K562 (cell line): ENCODE data around the gene GMEB2.

Experiments
- CHD2 ChIP-seq: IDR thresholded peaks from 2 replicates; pipeline ENCODE4 v1.6.1; 2011; ENCODE audit warnings: low read depth, low read length
- CREM ChIP-seq: IDR thresholded peaks from 2 replicates; pipeline ENCODE4 v1.6.1; 2014; ENCODE audit warnings: antibody characterized with exemption, low read depth
- KLF13 ChIP-seq: fragments of 450-650 bp; IDR thresholded peaks from 2 replicates; pipeline ENCODE4 v1.6.1; 2016; ENCODE audit warnings: missing genetic modification characterization, low read depth, mild to moderate bottlenecking, missing compliant biosample characterization, moderate library complexity, borderline replicate concordance
- MEF2A ChIP-seq: IDR thresholded peaks from 2 replicates; pipeline ENCODE4 v1.6.1; 2011; ENCODE audit warnings: low read depth, mild to moderate bottlenecking, low read length, moderate library complexity; ENCODE audit not compliant: control insufficient read depth
- TCF3 ChIP-seq: sonication (generic); formaldehyde crosslinking; IDR thresholded peaks from 2 replicates; pipeline ENCODE4 v1.4.0; 2020; ENCODE audit warnings: mild to moderate bottlenecking, missing genetic modification reagents
- ZFX ChIP-seq: sonication (generic); formaldehyde crosslinking; IDR thresholded peaks from 2 replicates; pipeline ENCODE4 v1.8.0; 2022; ENCODE audit warnings: mild to moderate bottlenecking, missing genetic modification reagents, moderate library complexity
- ZNF699 ChIP-seq: fragments of 250-450 bp; sonication (Bioruptor Pico); IDR thresholded peaks from 2 replicates; pipeline ENCODE4 v1.8.0; 2021; ENCODE audit warnings: mild to moderate bottlenecking, moderate library complexity; ENCODE audit not compliant: insufficient replicate concordance
- TF ChIP-seq, protein P1 (sequence below), 3 experiments: IDR thresholded peaks in 2 of 3; conservative IDR thresholded peaks in 1 of 3; 2 replicates each; pipeline ENCODE4 v1.5.1; 2011 to 2012; ENCODE audit warnings: low read length in 3 of 3, mild to moderate bottlenecking in 3 of 3, control low read depth in 2 of 3, improper control_type of control experiment in 1 of 3, inconsistent platforms in 1 of 3, low read depth in 1 of 3, mixed read lengths in 1 of 3, moderate library complexity in 1 of 3; ENCODE audit not compliant: insufficient read depth in 2 of 3
- TF ChIP-seq, protein P2 (sequence below): IDR thresholded peaks from 3 replicates; pipeline ENCODE4 v1.6.1; 2011; ENCODE audit warnings: borderline replicate concordance, mild to moderate bottlenecking; ENCODE audit not compliant: insufficient read length, insufficient read depth

DNA sequence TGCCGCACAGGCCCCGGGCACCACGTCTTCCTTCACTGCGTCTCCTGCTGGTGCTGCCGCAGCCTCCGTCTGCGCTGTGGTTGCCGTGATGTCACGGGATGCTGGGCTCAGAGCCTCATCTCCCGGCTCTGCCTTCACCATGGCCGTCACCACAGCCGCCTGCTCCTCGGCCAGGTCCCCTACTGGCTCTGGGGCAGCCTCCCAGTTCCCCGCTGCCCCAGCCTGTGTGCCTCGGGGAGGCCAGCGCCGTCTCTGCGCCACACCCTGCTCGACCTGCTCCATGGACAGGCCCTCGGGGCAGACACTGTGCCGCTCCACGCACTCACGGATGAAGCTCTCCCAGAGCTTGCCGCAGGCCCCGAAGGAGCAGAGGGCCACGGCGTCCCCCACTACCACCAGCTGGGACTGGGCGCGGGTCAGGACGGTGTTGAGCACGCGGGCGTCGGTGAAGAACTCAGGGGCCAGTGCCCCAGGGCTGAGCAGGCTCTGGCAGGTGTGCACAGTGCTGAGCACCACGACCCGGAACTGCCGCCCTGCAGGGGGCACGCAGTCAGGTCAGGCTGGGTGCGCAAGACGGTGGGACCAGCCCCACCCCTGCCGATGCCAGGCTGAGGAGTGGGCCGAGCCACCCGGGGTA, 61.1 kb downstream of the GMEB2 start:
- no peak for TF ChIP-seq MEF2A
- no peak for TF ChIP-seq CREM
- no peak for TF ChIP-seq KLF13 (tag)
- TF ChIP-seq, protein P1, sequence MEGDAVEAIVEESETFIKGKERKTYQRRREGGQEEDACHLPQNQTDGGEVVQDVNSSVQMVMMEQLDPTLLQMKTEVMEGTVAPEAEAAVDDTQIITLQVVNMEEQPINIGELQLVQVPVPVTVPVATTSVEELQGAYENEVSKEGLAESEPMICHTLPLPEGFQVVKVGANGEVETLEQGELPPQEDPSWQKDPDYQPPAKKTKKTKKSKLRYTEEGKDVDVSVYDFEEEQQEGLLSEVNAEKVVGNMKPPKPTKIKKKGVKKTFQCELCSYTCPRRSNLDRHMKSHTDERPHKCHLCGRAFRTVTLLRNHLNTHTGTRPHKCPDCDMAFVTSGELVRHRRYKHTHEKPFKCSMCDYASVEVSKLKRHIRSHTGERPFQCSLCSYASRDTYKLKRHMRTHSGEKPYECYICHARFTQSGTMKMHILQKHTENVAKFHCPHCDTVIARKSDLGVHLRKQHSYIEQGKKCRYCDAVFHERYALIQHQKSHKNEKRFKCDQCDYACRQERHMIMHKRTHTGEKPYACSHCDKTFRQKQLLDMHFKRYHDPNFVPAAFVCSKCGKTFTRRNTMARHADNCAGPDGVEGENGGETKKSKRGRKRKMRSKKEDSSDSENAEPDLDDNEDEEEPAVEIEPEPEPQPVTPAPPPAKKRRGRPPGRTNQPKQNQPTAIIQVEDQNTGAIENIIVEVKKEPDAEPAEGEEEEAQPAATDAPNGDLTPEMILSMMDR (IDR thresholded peaks at IDR 0.05 in 2 of 3, conservative IDR thresholded peaks at IDR 0.05 in 1 of 3; ENCODE audit: insufficient read depth in 2 of 3, low read depth in 1 of 3, low read length in 3 of 3) = no peak
- TF ChIP-seq ZFX (CRISPR knock-in tag) = no peak
- TF ChIP-seq, protein P2, sequence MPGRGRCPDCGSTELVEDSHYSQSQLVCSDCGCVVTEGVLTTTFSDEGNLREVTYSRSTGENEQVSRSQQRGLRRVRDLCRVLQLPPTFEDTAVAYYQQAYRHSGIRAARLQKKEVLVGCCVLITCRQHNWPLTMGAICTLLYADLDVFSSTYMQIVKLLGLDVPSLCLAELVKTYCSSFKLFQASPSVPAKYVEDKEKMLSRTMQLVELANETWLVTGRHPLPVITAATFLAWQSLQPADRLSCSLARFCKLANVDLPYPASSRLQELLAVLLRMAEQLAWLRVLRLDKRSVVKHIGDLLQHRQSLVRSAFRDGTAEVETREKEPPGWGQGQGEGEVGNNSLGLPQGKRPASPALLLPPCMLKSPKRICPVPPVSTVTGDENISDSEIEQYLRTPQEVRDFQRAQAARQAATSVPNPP = no peak
- TF ChIP-seq CHD2 = no peak
- TF ChIP-seq ZNF699 (CRISPR knock-in tag) = no peak
- TF ChIP-seq TCF3 = no peak
